H1 (cell line): ENCODE results near the gene PLCB4. TPM values are rescaled to one million over a fixed set of nuclear protein-coding genes. Genes with fewer than 3 reads are reported as not detected.

ENCODE experiments used
- CTCF ChIA-PET: fragments of 300-600 bp; sonication (Branson Sonifier 250); formaldehyde crosslinking; loops from one replicate; lab custom pipeline; 2021; ENCODE audit not compliant: partially characterized antibody; lab: Charles Lee
- POLR2A ChIA-PET: fragments of 300-600 bp; sonication (Branson Sonifier 250); formaldehyde crosslinking; loops from one replicate; lab custom pipeline; 2021; ENCODE audit warnings: inconsistent platforms; ENCODE audit not compliant: partially characterized antibody; lab: Charles Lee
- DNase-seq, 2 experiments: peaks; one replicate each; pipeline versions ENCODE4 v3.0.0 to v3.0.0-alpha.2; 2010 to 2022; ENCODE audit warnings: low spot score in 2 of 2, low read depth in 1 of 2, mixed read lengths in 1 of 2
- FAIRE-seq: peaks from 2 replicates; lab custom pipeline; 2011; peaks lifted over from hg19 to GRCh38; lab: Jason Lieb, UNC
- H2AFZ ChIP-seq: 2 replicates; pipeline ENCODE4 v1.8.1; 2012; ENCODE audit warnings: low read length, inconsistent platforms
- H2AK5ac ChIP-seq: 2 replicates; pipeline ENCODE4 v1.6.1; 2013; ENCODE audit warnings: low read depth, low read length
- H2BK120ac ChIP-seq: replicated peaks from 2 replicates; pipeline ENCODE3; 2013; ENCODE audit warnings: low read depth, low read length, inconsistent platforms
- H2BK12ac ChIP-seq: 2 replicates; pipeline ENCODE4 v1.6.1; 2013; ENCODE audit warnings: low read depth, low read length
- H2BK15ac ChIP-seq: 2 replicates; pipeline ENCODE4 v1.6.1; 2013; ENCODE audit warnings: low read length
- H2BK20ac ChIP-seq: 2 replicates; pipeline ENCODE4 v1.6.1; 2013; ENCODE audit warnings: low read length
- H2BK5ac ChIP-seq: 2 replicates; pipeline ENCODE4 v1.6.1; 2013; ENCODE audit warnings: low read depth, low read length
- H3K14ac ChIP-seq: 2 replicates; pipeline ENCODE4 v1.6.1; 2013; ENCODE audit warnings: inconsistent platforms; ENCODE audit not compliant: insufficient read length
- H3K18ac ChIP-seq: 2 replicates; pipeline ENCODE4 v1.6.1; 2013; ENCODE audit warnings: low read length; ENCODE audit errors: extremely low read depth
- H3K23ac ChIP-seq: 2 replicates; pipeline ENCODE4 v1.6.1; 2013; ENCODE audit warnings: inconsistent platforms; ENCODE audit not compliant: insufficient read length
- H3K23me2 ChIP-seq: 2 replicates; pipeline ENCODE4 v1.6.1; 2013; ENCODE audit warnings: low read depth, low read length
- H3K27ac ChIP-seq: 2 replicates; pipeline ENCODE4 v1.6.1; 2011; ENCODE audit warnings: low read depth, low read length, inconsistent platforms
- H3K27me3 ChIP-seq, 4 experiments: replicated peaks in 1 of 4; 1 replicate in 1 of 4; 2 replicates in 3 of 4; pipeline versions ENCODE4 v1.6.1 to v1.8.1; 2011 to 2013; ENCODE audit warnings: low read length in 3 of 4, mild to moderate bottlenecking in 3 of 4, inconsistent platforms in 2 of 4, mixed read lengths in 2 of 4, moderate library complexity in 1 of 4; ENCODE audit not compliant: control insufficient read depth in 3 of 4, insufficient read depth in 3 of 4; ENCODE audit errors: extremely low read depth in 1 of 4
- H3K36me3 ChIP-seq, 4 experiments: 2 replicates each; pipeline versions ENCODE4 v1.6.1 to v1.8.1; 2011 to 2013; ENCODE audit warnings: mild to moderate bottlenecking in 4 of 4, low read length in 3 of 4, moderate library complexity in 2 of 4, control low read depth in 1 of 4, inconsistent platforms in 1 of 4; ENCODE audit not compliant: insufficient read depth in 4 of 4, control insufficient read depth in 2 of 4
- H3K4ac ChIP-seq: replicated peaks from 2 replicates; pipeline ENCODE3; 2013; ENCODE audit warnings: low read length, low read depth, mixed read lengths, inconsistent platforms; ENCODE audit not compliant: insufficient read length
- H3K4me1 ChIP-seq, 4 experiments: replicated peaks in 1 of 4; 1 replicate in 1 of 4; 2 replicates in 3 of 4; pipeline versions ENCODE4 v1.6.1 to v1.8.1; 2011 to 2013; ENCODE audit warnings: low read length in 3 of 4, inconsistent platforms in 2 of 4, mixed read lengths in 1 of 4; ENCODE audit not compliant: insufficient read depth in 4 of 4, control insufficient read depth in 3 of 4
- H3K4me2 ChIP-seq, 2 experiments: 2 replicates each; pipeline versions ENCODE4 v1.6.1 to v1.8.1; 2011 to 2013; ENCODE audit warnings: low read depth in 2 of 2, low read length in 2 of 2, control low read depth in 1 of 2, inconsistent platforms in 1 of 2, mild to moderate bottlenecking in 1 of 2; ENCODE audit not compliant: insufficient read depth in 1 of 2
- H3K4me3 ChIP-seq, 4 experiments: fragments of 200-600, 300-600 bp in 1 of 4; sonication (generic), shearing (Covaris generic), sonication (Bioruptor Twin) in 1 of 4; 2 replicates each; pipeline versions ENCODE4 v1.5.1 to v1.8.1; 2011 to 2016; ENCODE audit warnings: low read length in 4 of 4, low read depth in 3 of 4, control low read depth in 2 of 4, inconsistent platforms in 2 of 4, mild to moderate bottlenecking in 2 of 4, mixed read lengths in 1 of 4, moderate library complexity in 1 of 4; ENCODE audit not compliant: insufficient read depth in 2 of 4; ENCODE audit errors: extremely low read depth in 1 of 4
- H3K56ac ChIP-seq: replicated peaks from 2 replicates; pipeline ENCODE3; 2013; ENCODE audit warnings: low read depth, mild to moderate bottlenecking, mixed read lengths, low read length, inconsistent platforms; ENCODE audit not compliant: insufficient read length
- H3K79me1 ChIP-seq: 2 replicates; pipeline ENCODE4 v1.6.1; 2013; ENCODE audit warnings: low read depth, low read length, control low read depth
- H3K79me2 ChIP-seq, 2 experiments: 2 replicates each; pipeline versions ENCODE4 v1.6.1 to v1.8.1; 2012 to 2013; ENCODE audit warnings: low read length in 2 of 2, mild to moderate bottlenecking in 2 of 2, inconsistent platforms in 1 of 2; ENCODE audit not compliant: insufficient read depth in 2 of 2, control insufficient read depth in 1 of 2
- H3K9ac ChIP-seq, 4 experiments: replicated peaks in 1 of 4; 1 replicate in 1 of 4; 2 replicates in 3 of 4; pipeline versions ENCODE4 v1.6.1 to v1.8.1; 2011 to 2013; ENCODE audit warnings: low read depth in 3 of 4, low read length in 3 of 4, control low read depth in 2 of 4, mild to moderate bottlenecking in 2 of 4, moderate library complexity in 2 of 4, inconsistent platforms in 1 of 4; ENCODE audit errors: extremely low read depth in 1 of 4
- H3K9me3 ChIP-seq, 2 experiments: 2 replicates each; pipeline versions ENCODE4 v1.6.1 to v1.8.1; 2012 to 2013; ENCODE audit warnings: mild to moderate bottlenecking in 2 of 2, moderate library complexity in 2 of 2, control low read depth in 1 of 2, inconsistent platforms in 1 of 2, low read depth in 1 of 2, low read length in 1 of 2, mixed read lengths in 1 of 2; ENCODE audit not compliant: insufficient read depth in 2 of 2
- H4K20me1 ChIP-seq, 2 experiments: replicated peaks in 1 of 2; 2 replicates each; pipeline versions ENCODE3 to v1.8.1; 2011 to 2013; ENCODE audit warnings: inconsistent platforms in 2 of 2, low read length in 2 of 2, mild to moderate bottlenecking in 1 of 2; ENCODE audit not compliant: insufficient read depth in 2 of 2, control insufficient read depth in 1 of 2
- H4K5ac ChIP-seq: 2 replicates; pipeline ENCODE4 v1.6.1; 2013; ENCODE audit warnings: low read length, low read depth, mixed read lengths, inconsistent platforms; ENCODE audit not compliant: insufficient read length
- H4K8ac ChIP-seq: 2 replicates; pipeline ENCODE4 v1.8.0; 2013; ENCODE audit warnings: mild to moderate bottlenecking, moderate library complexity, low read length, inconsistent platforms; ENCODE audit not compliant: insufficient read depth; ENCODE audit errors: extremely low read depth
- H4K91ac ChIP-seq: replicated peaks from 2 replicates; pipeline ENCODE3; 2013; ENCODE audit warnings: low read length, mixed read lengths, inconsistent platforms; ENCODE audit not compliant: insufficient read length
- ASH2L ChIP-seq: fragments of 200-600, 300-600 bp; sonication (generic); IDR thresholded peaks from one replicate; pipeline ENCODE4 v1.7.1; 2017; ENCODE audit warnings: low read length
- BRCA1 ChIP-seq: IDR thresholded peaks from 2 replicates; pipeline ENCODE4 v1.6.1; 2012; ENCODE audit warnings: low read depth, low read length, improper control_type of control experiment
- CEBPB ChIP-seq: IDR thresholded peaks from 2 replicates; pipeline ENCODE4 v1.6.1; 2012; ENCODE audit warnings: low read depth, low read length
- EGR1 ChIP-seq: IDR thresholded peaks from 2 replicates; pipeline ENCODE4 v1.6.1; 2011; ENCODE audit warnings: low read depth, low read length, borderline replicate concordance
- RFX5 ChIP-seq: IDR thresholded peaks from 2 replicates; pipeline ENCODE4 v1.6.1; 2011; ENCODE audit warnings: low read depth, low read length, improper control_type of control experiment, borderline replicate concordance
- RXRA ChIP-seq: IDR thresholded peaks from 2 replicates; pipeline ENCODE4 v1.6.1; 2011; ENCODE audit warnings: low read depth, mild to moderate bottlenecking, low read length, moderate library complexity; ENCODE audit not compliant: insufficient read depth
- YY1 ChIP-seq: IDR thresholded peaks from 2 replicates; pipeline ENCODE4 v1.6.1; 2011; ENCODE audit warnings: low read depth, mild to moderate bottlenecking, low read length
- polyA plus RNA-seq, 7 experiments: library from polyadenylated mRNA; depleted of rRNA in 3 of 7; stranded (reverse) in 5 of 7; unstranded in 2 of 7; fragments of >200 nt in 5 of 7; fragments of 200-250 nt in 2 of 7; gene quantifications; 1 replicate in 5 of 7; 2 replicates in 1 of 7; 4 replicates in 1 of 7; pipeline versions ENCODE4 v1.2.1 to v1.2.3, GENCODE V29; 2011 to 2013; ENCODE audit warnings: missing spikeins in 2 of 7, mixed read lengths in 2 of 7
- total RNA-seq: library from RNA; stranded (reverse); fragmentation: NEBNext Ultra II Directional; extraction: Animal tissue kit (Norgen Biotek cat#: 25700); gene quantifications from 2 replicates; pipeline ENCODE4 v1.2.1, GENCODE V29; 2021

PLCB4 gene
- total and polyA plus RNA-seq, 2 of the 8 experiments (the other 6 are each of a cell fraction or from before 2014, with no cell fraction given), result 3.2 to 14.1 TPM

GRCh38 chr20:9428292-9428607, 359.4 kb downstream of the PLCB4 start:
- peaks cover 0 to 3% (median 0%) of the 10 kb centered on the region in 4 experiments; a peak in 2 of 8 replicates for H3K36me3 ChIP-seq
- CTCF ChIA-PET, result interaction anchor here (2.6 kb wide), 1 partner anchor 20 kb away, joined by 9 read pairs; no protein-coding TSS in a partner anchor
- no peak for FAIRE-seq

More at GRCh38 chr20:9428292-9428607, 359.4 kb downstream of the PLCB4 start:
- Histone ChIP-seq H2BK12ac (no peak overlapping the region), H4K8ac (no peak overlapping the region), H3K18ac (no peak overlapping the region), H3K4ac (no peak overlapping the region), H3K23ac (no peak overlapping the region), H3K27me3 (no peaks in the 10 kb centered on the region), H3K56ac (no peak overlapping the region), H3K27ac (no peak overlapping the region), H4K20me1 (no peaks in the 10 kb centered on the region), H3K4me1 (no peaks in the 10 kb centered on the region), H4K5ac (no peak overlapping the region), H2BK15ac (no peak overlapping the region)
- DNase-seq, result no peak
- TF ChIP-seq EGR1 (no peak), RFX5 (no peak), CEBPB (no peak), RXRA (no peak), YY1 (no peak), ASH2L (no peak), BRCA1 (no peak)
- TF ChIP-seq, all 59 proteins: peak for 0
- H3K9ac ChIP-seq, result no peak overlapping the region
- no peaks in the 10 kb centered on the region for H3K79me1 ChIP-seq
- H3K14ac ChIP-seq, result no peak overlapping the region
- no peak overlapping the region for H4K91ac ChIP-seq
- no peak overlapping the region for H2BK20ac ChIP-seq
- no peak overlapping the region for H2AK5ac ChIP-seq
- no peaks in the 10 kb centered on the region for H3K23me2 ChIP-seq
- H3K9me3 ChIP-seq, result no peaks in the 10 kb centered on the region
- no peak overlapping the region for H3K4me2 ChIP-seq
- no peak overlapping the region for H2BK120ac ChIP-seq
- H2AFZ ChIP-seq, result no peak overlapping the region
- H3K79me2 ChIP-seq, result no peaks in the 10 kb centered on the region
- H3K4me3 ChIP-seq, result no peak overlapping the region
- no peak overlapping the region for H2BK5ac ChIP-seq
- POLR2A ChIA-PET, result interaction anchor here (0.7 kb wide), 1 partner anchor 10 kb away, joined by 3 read pairs; no protein-coding TSS in a partner anchor
